GM12872 (cell line): ENCODE measurements around the gene ARHGAP31.

ENCODE experiments used
- CTCF ChIP-seq: IDR thresholded peaks from 3 replicates; pipeline ENCODE4 v1.5.1; 2011; ENCODE audit warnings: low read depth, mild to moderate bottlenecking, low read length, moderate library complexity; ENCODE audit not compliant: insufficient read depth

The ARHGAP31 gene

GRCh38 chr3:119293871-119294695, at the start of gene ARHGAP31:
Gene ARHGAP31 (plus strand): TSS chr3:119294383. CDS start chr3:119294905, 522 bp downstream.
- no peak for TF ChIP-seq CTCF

GRCh38 chr3:119245778-119246177, 48.4 kb upstream of the ARHGAP31 start:
- no peak for TF ChIP-seq CTCF

- TF ChIP-seq CTCF, result no peak
Observed at GRCh38 chr3:119255214-119255613, 39.0 kb upstream of the ARHGAP31 start.

GRCh38 chr3:119257111-119257510, 37.1 kb upstream of the ARHGAP31 start:
- no peak for TF ChIP-seq CTCF

GRCh38 chr3:119257654-119258410, 36.4 kb upstream of the ARHGAP31 start:
- no peak for TF ChIP-seq CTCF

- no peak for TF ChIP-seq CTCF
Observed at GRCh38 chr3:119258915-119259314, 35.3 kb upstream of the ARHGAP31 start.

GRCh38 chr3:119259821-119260220, 34.4 kb upstream of the ARHGAP31 start:
- no peak for TF ChIP-seq CTCF
